ENCODE measurements around the gene GATA2. TPM values are rescaled to one million over a fixed set of nuclear protein-coding genes. Genes with fewer than 3 reads are reported as not detected.

Gene GATA2
- polyA plus RNA-seq, 1 experiment = 4.8 TPM

DNA sequence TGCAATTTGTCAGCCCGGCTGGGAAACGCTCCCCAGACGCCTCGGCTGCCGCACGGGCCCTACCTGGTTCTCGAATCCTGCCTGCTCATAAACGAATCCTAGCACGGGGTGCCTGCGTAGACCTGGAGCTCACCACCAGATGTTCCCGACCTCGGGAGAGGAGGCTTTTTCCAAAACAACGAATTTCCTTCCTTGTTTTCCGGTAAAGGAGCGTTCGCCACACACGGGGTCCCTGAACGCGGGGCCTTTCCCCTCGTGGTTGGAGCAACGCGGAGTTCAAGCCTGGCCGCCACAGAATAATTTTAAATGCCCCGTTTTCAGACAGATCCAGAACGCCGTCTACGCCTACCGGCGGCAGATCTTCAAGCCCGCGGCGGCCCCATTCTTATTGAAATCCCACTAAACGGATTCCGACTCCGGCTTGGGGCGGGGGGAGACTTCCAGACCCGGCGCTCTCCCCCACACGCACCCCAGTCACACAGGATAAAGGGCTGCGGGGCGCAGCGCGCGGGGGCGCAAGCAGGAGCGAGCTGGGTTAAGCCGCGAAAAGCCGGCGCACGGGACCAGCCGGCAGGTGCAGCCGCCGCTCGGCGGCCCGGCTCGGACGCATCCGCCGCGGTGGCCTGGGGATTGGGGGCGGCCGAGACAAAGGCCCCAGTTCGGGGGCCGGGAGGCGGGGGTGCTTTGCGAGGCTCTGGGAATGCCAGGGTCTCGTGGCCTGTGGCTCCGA lies 895 bp downstream of the GATA2 start:
- H3K4me3 ChIP-seq (ENCODE audit: low read depth, low read length) = peak overlapping the region; percentile 82

GRCh38 chr3:128491691-128491940 lies 1.4 kb downstream of the GATA2 start:
- ChIA-PET CTCF (interaction anchor here (0.6 kb wide), 1 partner anchor 910 kb away, joined by 3 read pairs; no protein-coding TSS in a partner anchor), POLR2A (interaction anchor here (0.6 kb wide), 1 partner anchor 116 kb away, joined by 5 read pairs; no protein-coding TSS in a partner anchor)
- peaks cover 5% of the 10 kb centered on the region for H3K27me3 ChIP-seq (ENCODE audit: control insufficient read depth, insufficient read depth, low read length)
- H3K9me3 ChIP-seq (ENCODE audit: control insufficient read depth, insufficient read depth, low read length) = no peaks in the 10 kb centered on the region; the same call in 1 of the 2 replicates
- no peak for DNase-seq (ENCODE audit: low read depth, low spot score)
- H3K4me3 ChIP-seq (ENCODE audit: low read depth, low read length) = peak overlapping the region; percentile 82
- no peak for TF ChIP-seq CTCF (IDR thresholded peaks at IDR 0.05; ENCODE audit: low read depth, low read length)
- peak overlapping the region; percentile 61 for H3K27ac ChIP-seq (ENCODE audit: low read depth, low read length)

More for the DNA sequence above, 895 bp downstream of the GATA2 start:
- CTCF ChIA-PET = interaction anchor here (0.6 kb wide), 1 partner anchor 72 kb away, joined by 6 read pairs; no protein-coding TSS in a partner anchor
- POLR2A ChIA-PET = no interaction called here
- no peak for DNase-seq (ENCODE audit: low read depth, low spot score)
- Histone ChIP-seq H3K27me3 (ENCODE audit: control insufficient read depth, insufficient read depth, low read length) (peaks cover 8% of the 10 kb centered on the region), H3K27ac (ENCODE audit: low read depth, low read length) (peak overlapping the region; percentile 61), H3K9me3 (ENCODE audit: control insufficient read depth, insufficient read depth, low read length) (no peaks in the 10 kb centered on the region; the same call in 1 of the 2 replicates)
- TF ChIP-seq CTCF (IDR thresholded peaks at IDR 0.05; ENCODE audit: low read depth, low read length) = no peak

DNA sequence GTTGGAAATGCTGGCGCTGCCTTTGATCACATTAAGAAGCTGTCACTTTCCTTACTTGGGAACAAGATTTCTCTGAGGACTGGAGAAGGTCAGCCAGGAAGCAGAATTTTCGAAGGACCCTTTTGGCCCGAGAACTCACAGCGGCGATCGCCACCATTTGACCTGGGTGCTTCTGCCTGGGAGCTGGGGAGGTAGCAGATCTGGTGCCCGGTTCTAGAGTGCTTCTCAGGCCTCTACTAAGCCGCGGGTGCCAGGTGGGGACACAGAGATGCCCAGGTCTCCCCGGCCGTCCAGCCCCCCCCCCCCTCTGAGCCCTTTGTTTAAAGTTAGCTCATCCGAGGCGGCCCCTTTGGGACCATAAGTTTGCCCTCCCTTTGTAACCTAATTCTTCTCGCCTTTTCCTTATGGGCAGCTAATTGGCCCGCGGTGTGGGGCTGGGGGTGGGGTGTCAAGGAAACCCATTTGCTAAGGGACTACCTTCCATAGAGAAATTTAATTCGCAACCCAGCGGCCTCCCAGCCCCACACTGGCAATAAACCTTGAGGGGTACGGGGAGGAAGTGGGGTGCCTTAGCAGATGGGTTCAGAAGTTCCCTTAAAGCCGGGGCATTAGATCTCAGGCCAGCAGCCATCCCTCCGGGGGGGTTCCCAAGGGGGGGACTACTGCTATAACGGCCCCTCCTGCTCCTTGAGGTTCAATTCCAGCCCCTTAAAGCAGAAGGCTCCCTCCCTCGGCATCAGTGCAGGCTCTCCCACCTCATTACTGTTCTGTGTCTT lies 1.9 kb downstream of the GATA2 start:
- no peaks in the 10 kb centered on the region; the same call in 1 of the 2 replicates for H3K9me3 ChIP-seq (ENCODE audit: control insufficient read depth, insufficient read depth, low read length)
- POLR2A ChIA-PET = interaction anchor here (0.6 kb wide), 1 partner anchor 116 kb away, joined by 5 read pairs; no protein-coding TSS in a partner anchor
- no peak for TF ChIP-seq CTCF (IDR thresholded peaks at IDR 0.05; ENCODE audit: low read depth, low read length)
- H3K27ac ChIP-seq (ENCODE audit: low read depth, low read length) = peak overlapping the region; percentile 75
- peak overlapping the region; percentile 82 for H3K4me3 ChIP-seq (ENCODE audit: low read depth, low read length)
- CTCF ChIA-PET = interaction anchor here (0.6 kb wide), 1 partner anchor 909 kb away, joined by 3 read pairs; no protein-coding TSS in a partner anchor
- no peak for DNase-seq (ENCODE audit: low read depth, low spot score)
- H3K27me3 ChIP-seq (ENCODE audit: control insufficient read depth, insufficient read depth, low read length) = peaks cover 2% of the 10 kb centered on the region

DNA sequence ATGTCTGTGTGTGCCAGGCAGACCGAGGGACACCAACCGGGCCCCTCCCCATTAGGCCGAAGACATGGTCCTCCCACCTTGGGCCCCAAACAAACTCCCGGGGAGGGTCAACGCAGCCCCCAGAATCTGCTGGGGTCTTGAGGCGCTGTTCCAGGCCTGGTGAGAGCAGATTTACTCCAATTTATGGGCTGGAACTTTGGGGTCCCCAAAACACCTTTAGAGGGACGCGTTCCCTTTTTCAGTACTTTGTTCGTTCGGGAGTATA lies 2.4 kb downstream of the GATA2 start:
- Histone ChIP-seq H3K4me3 (ENCODE audit: low read depth, low read length) (peak overlapping the region; percentile 82), H3K27ac (ENCODE audit: low read depth, low read length) (peak overlapping the region; percentile 75), H3K9me3 (ENCODE audit: control insufficient read depth, insufficient read depth, low read length) (no peaks in the 10 kb centered on the region; the same call in 1 of the 2 replicates), H3K27me3 (ENCODE audit: control insufficient read depth, insufficient read depth, low read length) (peaks cover 2% of the 10 kb centered on the region)
- TF ChIP-seq CTCF (IDR thresholded peaks at IDR 0.05; ENCODE audit: low read depth, low read length) = no peak
- no peak for DNase-seq (ENCODE audit: low read depth, low spot score)
- CTCF ChIA-PET = interaction anchor here (1.4 kb wide), 1 partner anchor 65 kb away, joined by 7 read pairs; no protein-coding TSS in a partner anchor
- POLR2A ChIA-PET = no interaction called here
